ENCODE measurements around the gene PVALEF.

DNA sequence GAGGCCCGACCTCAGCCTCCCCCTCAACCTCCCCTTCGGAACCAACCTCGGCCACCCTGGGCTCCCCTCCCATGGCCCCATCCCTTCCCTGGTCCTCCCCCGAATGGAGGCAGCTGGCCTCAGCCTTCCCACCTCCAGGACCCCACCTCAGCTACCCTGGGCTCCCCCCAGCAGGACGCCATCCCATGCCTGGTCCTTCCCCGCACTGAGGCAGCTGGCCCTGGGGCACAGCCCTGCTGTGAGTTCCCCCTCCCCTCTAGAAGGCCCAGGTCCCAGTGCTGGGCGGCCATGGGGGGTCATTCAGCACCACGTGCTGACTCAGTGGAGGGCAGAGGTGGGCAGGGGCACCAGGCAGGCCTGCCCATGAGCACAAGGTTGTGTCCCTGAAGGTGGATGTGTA lies 28.9 kb upstream of the PVALEF start:
- TF ChIP-seq, protein P1, sequence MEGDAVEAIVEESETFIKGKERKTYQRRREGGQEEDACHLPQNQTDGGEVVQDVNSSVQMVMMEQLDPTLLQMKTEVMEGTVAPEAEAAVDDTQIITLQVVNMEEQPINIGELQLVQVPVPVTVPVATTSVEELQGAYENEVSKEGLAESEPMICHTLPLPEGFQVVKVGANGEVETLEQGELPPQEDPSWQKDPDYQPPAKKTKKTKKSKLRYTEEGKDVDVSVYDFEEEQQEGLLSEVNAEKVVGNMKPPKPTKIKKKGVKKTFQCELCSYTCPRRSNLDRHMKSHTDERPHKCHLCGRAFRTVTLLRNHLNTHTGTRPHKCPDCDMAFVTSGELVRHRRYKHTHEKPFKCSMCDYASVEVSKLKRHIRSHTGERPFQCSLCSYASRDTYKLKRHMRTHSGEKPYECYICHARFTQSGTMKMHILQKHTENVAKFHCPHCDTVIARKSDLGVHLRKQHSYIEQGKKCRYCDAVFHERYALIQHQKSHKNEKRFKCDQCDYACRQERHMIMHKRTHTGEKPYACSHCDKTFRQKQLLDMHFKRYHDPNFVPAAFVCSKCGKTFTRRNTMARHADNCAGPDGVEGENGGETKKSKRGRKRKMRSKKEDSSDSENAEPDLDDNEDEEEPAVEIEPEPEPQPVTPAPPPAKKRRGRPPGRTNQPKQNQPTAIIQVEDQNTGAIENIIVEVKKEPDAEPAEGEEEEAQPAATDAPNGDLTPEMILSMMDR (IDR thresholded peaks at IDR 0.05): no peak
- TF ChIP-seq ZFX (IDR thresholded peaks at IDR 0.05; ENCODE audit: borderline replicate concordance): no peak
